Spleen (tissue), 7 donors: ENCODE results near the gene HECW1.

Experiments used
- CTCF ChIP-seq, 11 experiments: fragments of 200-600 bp in 7 of 11; fragments of 450-650 bp in 4 of 11; sonication (generic) in 4 of 11; IDR thresholded peaks in 8 of 11; conservative IDR thresholded peaks in 3 of 11; 1 replicate in 7 of 11; 2 replicates in 4 of 11; pipeline versions ENCODE4 v1.4.0 to v1.8.0; 2016 to 2021; ENCODE audit warnings: antibody characterized with exemption in 11 of 11, inconsistent platforms in 4 of 11, mild to moderate bottlenecking in 1 of 11
- POLR2A ChIP-seq, 3 donors: fragments of 450-650 bp; IDR thresholded peaks; one replicate each; pipeline ENCODE4 v1.5.1; 2017; ENCODE audit warnings: antibody characterized with exemption in 3 of 3, mild to moderate bottlenecking in 1 of 3
- POLR2AphosphoS5 ChIP-seq, 3 donors: sonication (generic); formaldehyde crosslinking; IDR thresholded peaks; one replicate each; pipeline ENCODE4 v1.5.1; 2017; ENCODE audit warnings: antibody characterized with exemption in 3 of 3
- donor health status: DM: no; HTN: no; CAD: no; lungs with moderate emphysema.
- donor health status: DM: no; HTN: no; CAD: no.
- donor health status: DM: no; HTN: no; CAD: no.

DNA sequence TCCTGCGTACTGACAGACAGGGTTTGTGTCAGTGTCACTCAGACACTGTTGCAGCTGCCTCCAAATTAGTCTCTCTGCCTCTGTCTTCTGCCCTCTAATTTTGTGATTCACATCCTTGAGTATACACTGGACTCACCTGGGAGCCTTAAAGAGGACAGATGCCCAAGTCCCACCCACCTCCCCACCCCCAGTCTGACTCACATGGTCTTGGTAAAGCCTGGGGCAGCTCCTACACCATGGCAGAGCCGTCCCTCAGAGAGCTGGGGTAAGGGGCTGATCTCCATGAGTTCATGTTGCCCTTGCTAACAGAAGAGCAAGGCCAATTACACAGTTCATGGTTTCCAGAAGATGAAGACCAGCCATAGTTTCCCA lies 272.8 kb downstream of the HECW1 start:
- TF ChIP-seq CTCF (IDR thresholded peaks at IDR 0.05 in 8 of 11, conservative IDR thresholded peaks at IDR 0.05 in 3 of 11) (no peak), POLR2A (IDR thresholded peaks at IDR 0.05) (no peak), POLR2AphosphoS5 (IDR thresholded peaks at IDR 0.05) (no peak)
